ENCODE measurements around the gene SERPINC1. TPM values are rescaled to one million over a fixed set of nuclear protein-coding genes. Genes with fewer than 3 reads are reported as not detected.
"Not testable (repeated sequence)": the region's sequence is repeated elsewhere in the genome, so short reads cannot be mapped to it uniquely, and the experiment has no call there.

Gene SERPINC1
- total RNA-seq, 1 experiment from 2014 or later, result 0.26 TPM

GRCh38 chr1:173934440-173934839 is 17.3 kb upstream of the SERPINC1 start:
- H3K27ac ChIP-seq (ENCODE audit: low read length), result no peak overlapping the region
- no peak overlapping the region for H2AFZ ChIP-seq (ENCODE audit: low read length)
- no peak for DNase-seq
- H3K9me3 ChIP-seq (ENCODE audit: low read length), result no peaks in the 10 kb centered on the region
- no peaks in the 10 kb centered on the region for H3K9me2 ChIP-seq (replicated peaks; ENCODE audit: insufficient read depth, low read length)
- peaks cover 39% of the 10 kb centered on the region; the same call in 1 of the 2 replicates for H3K36me3 ChIP-seq (ENCODE audit: insufficient read depth, low read length)
- no peaks in the 10 kb centered on the region for H4K20me1 ChIP-seq (ENCODE audit: insufficient read depth, low read depth, low read length)
- no peaks in the 10 kb centered on the region for H3K4me1 ChIP-seq (ENCODE audit: low read length)
- H3K4me3 ChIP-seq (ENCODE audit: low read length), result no peak overlapping the region
- no peak overlapping the region for H3K4me2 ChIP-seq (ENCODE audit: low read depth, low read length, poor library complexity, severe bottlenecking)
- H3K79me2 ChIP-seq (ENCODE audit: low read length), result no peaks in the 10 kb centered on the region
- no peaks in the 10 kb centered on the region for H3K27me3 ChIP-seq (ENCODE audit: low read length)
- H3K9ac ChIP-seq (ENCODE audit: low read length), result no peak overlapping the region

GRCh38 chr1:173930541-173930940 is 13.4 kb upstream of the SERPINC1 start:
- DNase-seq; H3K27me3 ChIP-seq (ENCODE audit: low read length); H3K79me2 ChIP-seq (ENCODE audit: low read length); H3K9me3 ChIP-seq (ENCODE audit: low read length); H4K20me1 ChIP-seq (ENCODE audit: insufficient read depth, low read depth, low read length); H3K4me1 ChIP-seq (ENCODE audit: low read length); H2AFZ ChIP-seq (ENCODE audit: low read length); H3K9me2 ChIP-seq (replicated peaks; ENCODE audit: insufficient read depth, low read length); H3K9ac ChIP-seq (ENCODE audit: low read length); H3K27ac ChIP-seq (ENCODE audit: low read length); H3K4me3 ChIP-seq (ENCODE audit: low read length); H3K4me2 ChIP-seq (ENCODE audit: low read depth, low read length, poor library complexity, severe bottlenecking): not testable (repeated sequence)
- peaks cover 13% of the 10 kb centered on the region; the same call in 1 of the 2 replicates for H3K36me3 ChIP-seq (ENCODE audit: insufficient read depth, low read length)

GRCh38 chr1:173925306-173926242 is 8.4 kb upstream of the SERPINC1 start:
- no peak overlapping the region for H3K4me2 ChIP-seq (ENCODE audit: low read depth, low read length, poor library complexity, severe bottlenecking)
- H3K4me1 ChIP-seq (ENCODE audit: low read length), result peaks cover 5% of the 10 kb centered on the region; the same call in 1 of the 2 replicates
- no peak overlapping the region for H3K9ac ChIP-seq (ENCODE audit: low read length)
- no peak overlapping the region for H3K4me3 ChIP-seq (ENCODE audit: low read length)
- H3K27me3 ChIP-seq (ENCODE audit: low read length), result no peaks in the 10 kb centered on the region
- no peaks in the 10 kb centered on the region for H3K9me3 ChIP-seq (ENCODE audit: low read length)
- H3K79me2 ChIP-seq (ENCODE audit: low read length), result no peaks in the 10 kb centered on the region
- no peak for DNase-seq
- H3K36me3 ChIP-seq (ENCODE audit: insufficient read depth, low read length), result no peaks in the 10 kb centered on the region
- H3K9me2 ChIP-seq (replicated peaks; ENCODE audit: insufficient read depth, low read length), result no peaks in the 10 kb centered on the region
- H3K27ac ChIP-seq (ENCODE audit: low read length), result no peak overlapping the region
- H4K20me1 ChIP-seq (ENCODE audit: insufficient read depth, low read depth, low read length), result no peaks in the 10 kb centered on the region
- H2AFZ ChIP-seq (ENCODE audit: low read length), result no peak overlapping the region

GRCh38 chr1:173920861-173921260 is 3.7 kb upstream of the SERPINC1 start:
- Histone ChIP-seq H3K9ac (ENCODE audit: low read length) (no peak overlapping the region), H3K79me2 (ENCODE audit: low read length) (no peaks in the 10 kb centered on the region), H4K20me1 (ENCODE audit: insufficient read depth, low read depth, low read length) (no peaks in the 10 kb centered on the region), H3K9me2 (replicated peaks; ENCODE audit: insufficient read depth, low read length) (no peaks in the 10 kb centered on the region), H3K9me3 (ENCODE audit: low read length) (no peaks in the 10 kb centered on the region), H3K4me3 (ENCODE audit: low read length) (no peak overlapping the region), H3K4me2 (ENCODE audit: low read depth, low read length, poor library complexity, severe bottlenecking) (no peak overlapping the region), H3K27me3 (ENCODE audit: low read length) (no peaks in the 10 kb centered on the region), H3K36me3 (ENCODE audit: insufficient read depth, low read length) (no peaks in the 10 kb centered on the region), H3K4me1 (ENCODE audit: low read length) (peaks cover 5% of the 10 kb centered on the region; the same call in 1 of the 2 replicates), H2AFZ (ENCODE audit: low read length) (no peak overlapping the region), H3K27ac (ENCODE audit: low read length) (no peak overlapping the region)
- DNase-seq, result peak; percentile 66

- Histone ChIP-seq H3K79me2 (ENCODE audit: low read length) (no peaks in the 10 kb centered on the region), H2AFZ (ENCODE audit: low read length) (no peak overlapping the region), H3K9ac (ENCODE audit: low read length) (no peak overlapping the region)
Observed at GRCh38 chr1:173917635-173918493, 737 bp upstream of the SERPINC1 start.

GRCh38 chr1:173916667-173917066 is 460 bp downstream of the SERPINC1 start:
- H3K9me2 ChIP-seq (replicated peaks; ENCODE audit: insufficient read depth, low read length), result no peaks in the 10 kb centered on the region
- H3K9ac ChIP-seq (ENCODE audit: low read length), result no peak overlapping the region
- no peak overlapping the region for H3K4me2 ChIP-seq (ENCODE audit: low read depth, low read length, poor library complexity, severe bottlenecking)
- no peaks in the 10 kb centered on the region for H3K36me3 ChIP-seq (ENCODE audit: insufficient read depth, low read length)
- no peak overlapping the region for H3K4me3 ChIP-seq (ENCODE audit: low read length)
- H3K9me3 ChIP-seq (ENCODE audit: low read length), result no peaks in the 10 kb centered on the region
- H3K27me3 ChIP-seq (ENCODE audit: low read length), result no peaks in the 10 kb centered on the region
- no peak for DNase-seq
- peaks cover 5% of the 10 kb centered on the region; the same call in 1 of the 2 replicates for H3K4me1 ChIP-seq (ENCODE audit: low read length)
- no peaks in the 10 kb centered on the region for H4K20me1 ChIP-seq (ENCODE audit: insufficient read depth, low read depth, low read length)
- no peak overlapping the region for H3K27ac ChIP-seq (ENCODE audit: low read length)
- no peak overlapping the region for H2AFZ ChIP-seq (ENCODE audit: low read length)
- no peaks in the 10 kb centered on the region for H3K79me2 ChIP-seq (ENCODE audit: low read length)

More at GRCh38 chr1:173917635-173918493, 737 bp upstream of the SERPINC1 start:
- Histone ChIP-seq H3K36me3 (ENCODE audit: insufficient read depth, low read length) (no peaks in the 10 kb centered on the region), H3K9me3 (ENCODE audit: low read length) (no peaks in the 10 kb centered on the region), H3K4me2 (ENCODE audit: low read depth, low read length, poor library complexity, severe bottlenecking) (no peak overlapping the region), H3K9me2 (replicated peaks; ENCODE audit: insufficient read depth, low read length) (no peaks in the 10 kb centered on the region), H4K20me1 (ENCODE audit: insufficient read depth, low read depth, low read length) (no peaks in the 10 kb centered on the region), H3K4me1 (ENCODE audit: low read length) (peaks cover 5% of the 10 kb centered on the region; the same call in 1 of the 2 replicates), H3K27ac (ENCODE audit: low read length) (no peak overlapping the region), H3K4me3 (ENCODE audit: low read length) (no peak overlapping the region), H3K27me3 (ENCODE audit: low read length) (no peaks in the 10 kb centered on the region)
- no peak for DNase-seq

- Histone ChIP-seq H3K36me3 (ENCODE audit: insufficient read depth, low read length) (no peaks in the 10 kb centered on the region), H3K27me3 (ENCODE audit: low read length) (no peaks in the 10 kb centered on the region), H3K4me3 (ENCODE audit: low read length) (no peak overlapping the region), H3K9ac (ENCODE audit: low read length) (no peak overlapping the region), H3K9me3 (ENCODE audit: low read length) (no peaks in the 10 kb centered on the region), H3K4me2 (ENCODE audit: low read depth, low read length, poor library complexity, severe bottlenecking) (no peak overlapping the region), H3K27ac (ENCODE audit: low read length) (no peak overlapping the region), H3K9me2 (replicated peaks; ENCODE audit: insufficient read depth, low read length) (no peaks in the 10 kb centered on the region), H2AFZ (ENCODE audit: low read length) (no peak overlapping the region), H3K79me2 (ENCODE audit: low read length) (no peaks in the 10 kb centered on the region), H4K20me1 (ENCODE audit: insufficient read depth, low read depth, low read length) (no peaks in the 10 kb centered on the region), H3K4me1 (ENCODE audit: low read length) (no peaks in the 10 kb centered on the region)
- DNase-seq, result no peak
Observed at GRCh38 chr1:173915596-173915995, 1.5 kb downstream of the SERPINC1 start.

GRCh38 chr1:173914366-173914871 is 2.7 kb downstream of the SERPINC1 start:
- H3K9me3 ChIP-seq (ENCODE audit: low read length), result no peaks in the 10 kb centered on the region
- H3K4me1 ChIP-seq (ENCODE audit: low read length), result no peaks in the 10 kb centered on the region
- no peak overlapping the region for H3K27ac ChIP-seq (ENCODE audit: low read length)
- H2AFZ ChIP-seq (ENCODE audit: low read length), result no peak overlapping the region
- no peaks in the 10 kb centered on the region for H4K20me1 ChIP-seq (ENCODE audit: insufficient read depth, low read depth, low read length)
- H3K79me2 ChIP-seq (ENCODE audit: low read length), result no peaks in the 10 kb centered on the region
- H3K9me2 ChIP-seq (replicated peaks; ENCODE audit: insufficient read depth, low read length), result no peaks in the 10 kb centered on the region
- H3K27me3 ChIP-seq (ENCODE audit: low read length), result no peaks in the 10 kb centered on the region
- no peak overlapping the region for H3K4me3 ChIP-seq (ENCODE audit: low read length)
- H3K36me3 ChIP-seq (ENCODE audit: insufficient read depth, low read length), result no peaks in the 10 kb centered on the region
- no peak overlapping the region for H3K9ac ChIP-seq (ENCODE audit: low read length)
- no peak overlapping the region for H3K4me2 ChIP-seq (ENCODE audit: low read depth, low read length, poor library complexity, severe bottlenecking)
- peak; percentile 80 for DNase-seq

Measured in Karpas-422 (cell line).